NCI-H187 treated with DMSO at 0.1 percent for 48 hours (cell line): ENCODE results near the gene CCL27.
A peak's percentile ranks its signal among the peaks of the same experiment; 100 is the strongest.

Experiments
- DNase-seq: peaks from one replicate; lab custom pipeline; 2025; lab: John Stamatoyannopoulos, UW

Gene CCL27

DNA sequence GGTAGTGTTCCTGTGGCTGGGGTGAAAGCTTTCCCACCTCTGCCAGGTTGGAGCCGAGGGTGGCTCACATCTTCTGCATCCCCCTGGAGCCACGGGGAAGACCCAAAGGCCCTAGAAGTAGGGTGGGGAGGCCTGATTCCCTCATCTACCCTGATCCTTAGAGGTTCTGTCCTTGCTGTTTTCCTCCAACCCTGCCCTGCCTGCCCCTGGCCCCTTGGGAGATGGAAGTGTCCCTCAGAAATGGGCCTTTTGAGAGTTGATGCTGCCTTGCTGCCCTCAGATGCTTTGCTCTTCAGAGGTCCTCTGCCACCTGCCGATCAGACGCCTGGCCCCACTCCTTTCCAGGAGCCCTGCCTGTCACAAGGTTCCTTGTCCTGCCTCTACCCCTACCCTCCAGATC, 22.4 kb upstream of the CCL27 start:
- DNase-seq, result no peak

DNA sequence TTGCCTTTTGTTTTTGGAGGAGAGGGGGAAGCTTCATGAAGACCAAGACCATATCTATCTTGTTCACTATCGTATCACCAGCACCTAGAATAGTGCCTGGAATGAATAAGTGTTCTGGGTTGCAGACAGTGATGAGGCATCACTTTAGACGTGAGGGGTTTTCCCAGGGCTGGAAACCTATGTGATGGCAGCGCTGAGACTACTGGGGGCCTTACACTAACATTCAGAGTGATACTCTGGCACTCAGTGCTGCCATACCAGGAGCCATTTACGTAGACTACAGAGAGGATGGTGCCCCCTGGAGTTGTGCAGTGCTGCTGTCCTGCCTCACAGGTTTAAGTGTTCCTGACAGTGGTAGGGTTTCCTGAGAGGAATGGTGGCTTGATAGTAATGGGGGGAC, 21.7 kb upstream of the CCL27 start:
- DNase-seq, result no peak

DNA sequence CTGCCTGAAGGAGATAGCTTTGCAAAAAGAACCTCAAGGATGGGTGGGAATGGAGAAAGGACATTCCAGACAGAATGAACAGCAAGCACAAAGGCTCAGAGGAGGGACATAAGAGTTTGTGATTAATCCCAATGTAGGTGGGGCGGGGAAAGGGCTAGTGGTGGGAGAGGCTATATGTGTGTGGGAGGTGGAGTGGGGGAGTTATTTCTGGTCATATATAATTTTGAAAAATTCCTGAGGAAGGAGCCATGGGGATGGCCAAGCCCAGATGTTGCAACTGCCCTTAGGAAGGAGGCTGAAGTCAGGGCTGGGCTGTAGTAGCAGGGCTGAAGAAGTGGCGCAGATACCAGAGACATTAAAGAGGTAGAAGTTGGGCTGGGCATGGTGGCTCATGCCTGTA, 13.4 kb upstream of the CCL27 start:
- DNase-seq, result no peak

DNA sequence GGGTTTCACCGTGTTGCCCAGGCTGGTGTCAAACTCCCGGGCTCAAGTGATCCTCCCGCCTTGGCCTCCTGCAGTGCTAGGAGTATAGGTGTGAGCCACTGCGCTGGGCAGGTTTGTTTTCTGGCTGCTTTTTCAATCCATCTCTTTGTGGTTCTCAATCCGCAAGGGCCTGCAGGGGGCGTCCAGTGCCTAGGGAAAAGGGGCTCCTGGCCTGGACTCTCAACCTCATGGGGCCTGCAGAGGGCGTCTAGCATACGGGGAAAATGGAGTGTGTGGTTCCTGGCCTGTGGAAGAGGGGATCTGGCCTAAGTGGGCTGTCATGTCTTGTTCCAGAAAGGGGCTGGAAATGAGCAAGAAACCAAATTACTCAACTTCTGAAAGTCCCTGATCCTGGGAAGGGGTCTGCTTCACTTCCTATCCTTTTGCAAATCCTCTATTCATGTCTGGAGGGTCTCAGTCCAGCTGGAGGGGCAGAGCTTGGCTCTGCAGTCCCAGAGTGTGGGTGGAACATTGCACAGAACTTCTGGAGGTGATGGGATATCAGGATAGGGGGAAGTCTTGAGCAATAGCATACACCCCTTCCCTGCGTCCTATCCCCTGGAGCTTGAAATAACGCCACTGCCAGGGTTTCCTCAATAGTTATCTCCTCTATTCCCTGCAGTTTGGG, 12.7 kb upstream of the CCL27 start:
- DNase-seq, result peak; percentile 18

DNA sequence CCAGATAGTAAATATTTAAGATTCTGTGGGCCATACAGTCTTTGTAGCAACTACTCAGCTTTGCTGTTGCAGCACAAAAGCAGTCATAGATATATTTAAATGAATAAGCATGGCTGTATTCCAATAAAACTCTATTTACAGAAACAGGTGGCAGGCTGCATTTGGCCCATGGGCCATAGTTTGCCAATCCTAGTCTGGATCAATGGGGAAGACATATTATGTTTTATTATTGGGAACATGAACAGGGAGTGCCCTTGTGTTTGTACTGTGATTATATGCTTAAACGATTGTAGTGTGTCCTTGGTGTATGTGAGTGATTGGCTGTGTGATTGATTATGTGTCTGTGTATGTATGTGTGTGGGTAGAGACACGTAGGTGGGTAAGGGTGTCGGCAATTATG, 12.0 kb upstream of the CCL27 start:
- no peak for DNase-seq

DNA sequence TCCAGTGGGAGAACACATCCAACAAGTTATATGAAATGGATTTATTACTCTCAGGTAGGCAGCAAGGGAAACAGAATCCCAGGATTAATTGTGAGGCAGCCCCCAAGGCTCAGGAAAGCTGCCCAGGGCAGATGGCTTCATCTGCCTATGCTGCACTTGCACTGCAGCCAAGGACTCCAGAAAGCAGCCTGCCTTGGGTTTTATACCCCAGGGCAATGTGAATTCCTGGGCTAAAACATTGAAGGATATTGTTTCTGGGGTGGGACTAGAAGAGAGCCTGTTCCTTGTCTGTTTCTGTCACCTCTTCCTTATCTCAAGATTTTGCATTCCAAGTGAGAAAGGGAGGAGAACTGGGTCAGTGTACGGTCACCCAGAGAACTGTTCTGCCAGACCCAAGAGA, 8.8 kb upstream of the CCL27 start:
- DNase-seq, result no peak

DNA sequence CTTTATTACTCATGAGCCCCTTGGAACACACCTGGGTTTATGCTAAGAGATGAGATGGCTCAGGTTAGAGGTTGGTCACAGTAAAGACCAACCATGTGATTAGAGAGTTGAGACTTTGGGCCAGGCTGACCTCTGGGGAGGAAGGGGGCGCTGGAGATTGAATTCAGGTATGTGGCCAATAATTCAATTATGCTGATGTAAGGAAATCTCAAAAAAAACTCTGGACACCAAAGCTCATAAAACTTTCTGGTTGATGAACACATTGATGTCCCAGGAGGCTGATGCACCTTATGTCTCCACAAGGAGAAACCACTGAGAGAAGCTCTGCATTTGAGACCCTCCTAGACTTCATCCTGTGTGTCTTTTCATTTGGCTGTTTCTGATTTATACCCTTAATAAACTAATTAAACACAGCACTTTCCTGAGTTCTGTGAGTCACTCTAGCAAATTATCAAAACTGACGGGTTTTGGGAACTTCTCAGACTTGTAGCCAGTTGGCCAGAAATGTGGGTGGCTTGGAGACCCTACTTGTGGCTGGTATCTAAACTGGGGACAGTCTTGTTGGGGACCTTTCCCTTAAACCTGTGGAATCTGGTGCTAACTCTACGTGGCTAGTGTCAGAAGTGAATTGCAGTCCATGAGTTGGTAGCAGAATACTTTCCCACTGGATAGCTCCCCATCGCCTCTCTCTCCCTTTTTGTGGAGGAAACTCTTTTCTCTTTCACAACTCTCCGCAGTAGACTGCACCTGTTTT, 7.5 kb upstream of the CCL27 start:
- DNase-seq, result no peak

DNA sequence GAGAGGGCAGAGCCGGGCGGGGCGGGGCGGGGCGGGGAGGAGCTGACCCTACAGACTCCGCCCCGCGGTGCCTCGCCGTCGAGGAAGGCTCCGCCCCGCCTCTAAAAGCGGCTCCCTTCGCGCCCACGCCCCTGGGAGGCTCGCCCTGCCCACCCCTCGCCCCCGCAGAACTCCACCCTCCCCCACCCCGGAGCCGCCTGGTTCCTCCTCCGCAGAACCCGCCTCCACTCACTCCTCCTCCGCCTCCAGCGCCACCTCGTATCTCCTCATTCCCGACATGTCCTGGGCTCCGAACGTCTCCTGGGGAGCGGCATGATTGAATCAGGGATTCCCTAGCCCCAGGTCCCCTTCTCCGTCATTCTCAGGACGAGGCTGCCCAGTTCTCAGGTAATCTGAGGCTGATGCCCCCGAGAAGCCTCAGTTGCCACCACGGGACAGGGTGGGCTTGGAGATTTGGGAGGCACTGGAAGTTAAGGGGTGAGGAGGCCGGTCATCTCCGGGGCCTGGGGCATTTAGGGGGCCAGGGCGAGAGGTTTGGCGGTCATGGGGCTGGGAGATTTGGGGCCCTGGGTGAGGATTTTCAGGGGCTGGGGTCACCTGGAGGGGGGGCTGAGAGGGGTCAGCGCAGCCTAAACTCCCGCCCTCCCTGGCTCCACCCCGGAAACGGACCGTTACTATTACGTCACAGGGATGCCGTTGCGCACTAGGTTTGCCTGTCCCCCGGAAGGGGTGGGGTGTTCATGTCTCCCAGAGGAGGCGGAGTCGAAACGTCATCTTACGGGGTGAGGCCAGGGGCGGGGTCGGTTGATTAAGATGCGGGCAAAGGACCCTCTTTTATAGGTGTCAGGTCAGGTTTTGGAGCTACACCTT, 3.2 kb upstream of the CCL27 start:
- DNase-seq, result peak; percentile 20

DNA sequence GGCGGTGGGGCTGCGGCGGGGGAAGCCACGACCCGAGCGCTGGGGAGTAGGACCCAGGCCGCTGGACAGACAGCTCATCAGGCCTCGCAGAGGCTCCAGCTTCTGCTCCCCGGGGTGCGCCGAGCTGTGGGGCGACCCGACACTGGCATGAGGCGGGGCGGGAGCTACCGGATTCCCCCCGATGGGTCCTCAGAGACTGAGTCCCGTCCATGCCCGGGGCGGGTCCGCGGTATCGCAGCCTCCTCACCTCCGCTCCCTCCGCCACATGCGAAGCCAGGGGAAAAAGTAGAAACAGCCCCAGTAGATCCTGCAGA, 2.6 kb upstream of the CCL27 start:
- no peak for DNase-seq

DNA sequence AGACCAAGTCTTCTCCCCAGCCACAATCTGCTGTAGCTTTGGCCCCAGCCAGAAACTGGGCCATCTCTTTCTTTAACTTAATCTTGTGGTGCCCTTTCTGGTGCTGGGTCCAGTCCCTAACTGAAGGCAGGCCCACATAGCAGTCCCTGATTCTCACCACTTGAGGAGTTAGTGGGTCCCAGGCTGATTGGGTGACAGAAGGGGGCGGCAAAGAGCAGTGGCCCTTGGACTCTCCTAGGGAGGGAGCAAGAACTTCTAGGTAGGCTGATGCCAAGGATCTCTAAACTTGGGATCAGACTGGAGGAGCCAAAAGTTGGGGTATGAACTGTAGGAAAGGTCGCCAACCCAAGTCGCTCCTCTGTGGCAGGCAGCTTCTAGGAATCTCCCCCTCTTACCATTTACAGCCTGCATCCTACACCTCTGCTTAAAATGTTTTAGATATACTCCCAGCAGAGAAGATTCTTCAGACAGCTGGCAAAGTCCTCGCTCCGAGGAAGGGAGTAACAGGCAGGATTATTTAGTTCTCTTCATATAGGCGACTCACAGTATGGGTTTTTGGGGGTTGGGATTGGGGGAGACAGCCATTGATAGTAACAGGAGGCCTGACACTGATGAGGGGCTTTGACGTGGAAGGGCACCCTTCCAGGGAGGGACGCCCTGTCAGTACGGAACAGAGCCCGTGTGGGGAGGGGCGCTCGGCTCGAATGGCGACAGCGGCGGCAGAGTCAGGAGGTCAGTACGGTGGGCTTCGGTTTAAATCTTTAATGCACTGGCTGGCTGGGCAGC, 2.0 kb upstream of the CCL27 start:
- DNase-seq, result no peak

DNA sequence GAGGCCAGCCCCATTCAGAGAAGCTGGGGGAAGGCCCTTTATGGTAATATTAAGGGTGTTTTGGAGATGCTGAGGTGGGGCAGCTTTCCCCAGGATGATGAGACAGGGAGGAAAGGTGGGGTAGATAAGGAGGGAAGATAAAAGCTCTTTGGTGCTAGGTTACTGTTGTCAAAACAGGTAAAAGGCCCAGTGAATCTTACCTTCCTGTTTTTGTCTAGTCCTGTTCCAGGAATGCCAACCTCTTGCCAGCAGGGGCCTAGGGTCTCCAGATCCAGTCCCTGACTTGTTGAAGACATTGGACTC, 797 bp upstream of the CCL27 start:
- DNase-seq, result no peak

DNA sequence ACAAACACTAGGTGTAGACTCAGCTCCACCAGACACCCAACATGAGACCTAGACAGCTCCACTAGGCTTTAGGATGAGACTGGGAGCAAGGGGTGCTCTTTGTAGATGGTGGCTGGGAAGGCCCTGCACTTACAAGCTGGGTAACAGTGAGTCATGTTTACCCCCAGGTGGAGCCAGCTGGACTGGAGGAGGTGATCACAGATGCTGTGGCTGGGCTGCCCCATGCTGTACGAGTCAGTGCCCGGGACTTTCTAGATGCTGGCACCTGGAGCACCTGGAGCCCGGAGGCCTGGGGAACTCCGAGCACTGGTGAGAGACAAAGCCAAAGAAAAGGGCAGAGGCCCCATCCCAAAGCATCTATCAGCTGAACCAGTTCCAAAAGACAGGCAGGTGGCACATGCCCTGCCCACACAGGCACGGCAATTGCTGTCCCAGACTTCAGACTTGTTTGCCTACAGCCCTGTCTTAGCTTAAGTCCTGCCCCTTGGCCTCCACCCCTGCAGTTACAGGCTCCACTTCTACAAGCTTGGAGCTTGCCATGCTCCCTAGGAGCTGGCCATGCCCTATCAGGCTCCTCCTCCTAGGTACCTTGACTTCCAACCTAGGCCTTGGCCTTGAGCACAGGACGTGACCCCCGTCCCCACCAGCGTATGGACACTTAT, 2.7 kb downstream of the CCL27 start:
- DNase-seq, result no peak

DNA sequence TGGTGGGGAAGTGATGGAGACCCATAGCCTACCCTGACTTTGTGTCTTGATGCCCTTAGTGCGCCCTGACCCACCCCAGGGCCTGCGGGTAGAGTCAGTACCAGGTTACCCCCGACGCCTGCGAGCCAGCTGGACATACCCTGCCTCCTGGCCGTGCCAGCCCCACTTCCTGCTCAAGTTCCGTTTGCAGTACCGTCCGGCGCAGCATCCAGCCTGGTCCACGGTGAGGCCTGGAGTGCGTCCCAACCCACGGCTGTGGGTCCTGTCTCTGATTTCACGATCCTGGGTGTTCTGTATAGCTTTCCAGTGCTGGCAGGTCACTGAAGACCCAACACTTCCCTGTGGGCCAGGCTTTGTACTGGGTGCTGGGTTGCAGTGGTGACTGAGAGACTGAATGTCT, 4.0 kb downstream of the CCL27 start:
- no peak for DNase-seq

DNA sequence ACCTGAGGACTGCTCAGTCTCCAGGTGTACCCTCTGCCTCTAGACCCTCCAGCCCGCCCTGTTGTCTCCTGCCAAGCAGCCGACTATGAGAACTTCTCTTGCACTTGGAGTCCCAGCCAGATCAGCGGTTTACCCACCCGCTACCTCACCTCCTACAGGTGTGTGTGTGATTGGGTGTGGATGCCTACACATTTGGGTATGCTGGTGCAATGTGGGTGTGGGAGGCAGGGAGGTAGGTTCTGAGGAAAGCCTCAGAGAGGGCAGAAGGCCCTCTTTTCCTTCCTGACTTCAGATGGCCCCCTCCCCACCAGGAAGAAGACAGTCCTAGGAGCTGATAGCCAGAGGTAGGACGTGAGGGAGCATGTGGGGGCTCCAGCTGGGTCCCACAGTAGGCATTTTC, 5.5 kb downstream of the CCL27 start:
- DNase-seq, result no peak

DNA sequence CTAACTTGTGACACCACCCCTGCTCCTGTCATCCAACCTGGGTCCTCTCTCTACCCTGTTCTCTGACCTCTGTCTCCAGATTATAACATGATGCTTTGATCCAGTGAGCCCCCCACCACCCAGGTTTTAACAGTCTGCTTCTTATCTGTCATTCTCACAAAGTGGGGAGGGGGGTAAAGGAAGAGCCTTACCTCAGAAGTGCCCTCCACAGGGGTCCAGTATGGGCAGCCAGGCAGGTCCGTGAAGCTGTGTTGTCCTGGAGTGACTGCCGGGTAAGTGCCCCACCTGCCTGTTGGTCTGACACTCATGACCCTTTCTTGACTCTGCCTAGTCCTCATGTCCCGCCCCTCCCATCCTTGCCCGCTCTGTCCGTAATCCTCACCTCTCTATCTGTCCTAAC, 7.1 kb downstream of the CCL27 start:
- DNase-seq, result no peak

DNA sequence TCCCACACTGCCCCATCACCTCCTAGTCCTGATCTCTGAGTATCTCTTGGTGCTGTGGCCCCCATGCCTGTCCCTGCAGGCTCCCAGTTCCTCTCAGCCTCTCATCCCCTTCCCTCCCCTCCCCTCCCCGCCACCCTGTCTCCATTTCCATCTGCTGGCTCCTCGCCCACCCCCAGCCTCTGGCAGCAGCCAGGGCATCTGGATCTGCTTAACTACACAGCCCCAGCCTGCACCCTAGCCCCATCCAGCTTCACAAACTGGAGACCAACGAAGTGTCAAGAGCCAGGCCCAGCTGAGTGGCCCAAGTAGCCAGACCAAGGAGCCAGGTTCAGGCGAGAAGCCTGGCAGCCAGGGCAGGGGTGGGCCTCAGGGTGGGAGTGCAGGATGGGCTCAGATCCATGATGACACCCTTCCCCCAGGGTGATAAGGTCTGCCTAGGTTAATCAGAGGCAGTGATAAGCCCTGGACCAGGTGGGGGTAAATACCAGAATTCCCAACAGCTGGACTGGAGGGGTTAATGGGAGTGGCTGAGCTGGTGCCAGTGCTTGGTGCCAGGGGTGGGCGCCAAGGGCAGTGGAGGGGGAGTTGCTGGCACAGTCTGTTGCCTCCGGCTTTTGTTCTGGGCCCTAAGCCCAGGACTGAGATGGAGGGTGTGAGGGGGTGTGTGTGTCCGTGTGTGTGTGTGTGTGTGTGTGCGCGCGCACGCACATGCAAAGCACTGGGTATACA, 8.0 kb downstream of the CCL27 start:
- no peak for DNase-seq

DNA sequence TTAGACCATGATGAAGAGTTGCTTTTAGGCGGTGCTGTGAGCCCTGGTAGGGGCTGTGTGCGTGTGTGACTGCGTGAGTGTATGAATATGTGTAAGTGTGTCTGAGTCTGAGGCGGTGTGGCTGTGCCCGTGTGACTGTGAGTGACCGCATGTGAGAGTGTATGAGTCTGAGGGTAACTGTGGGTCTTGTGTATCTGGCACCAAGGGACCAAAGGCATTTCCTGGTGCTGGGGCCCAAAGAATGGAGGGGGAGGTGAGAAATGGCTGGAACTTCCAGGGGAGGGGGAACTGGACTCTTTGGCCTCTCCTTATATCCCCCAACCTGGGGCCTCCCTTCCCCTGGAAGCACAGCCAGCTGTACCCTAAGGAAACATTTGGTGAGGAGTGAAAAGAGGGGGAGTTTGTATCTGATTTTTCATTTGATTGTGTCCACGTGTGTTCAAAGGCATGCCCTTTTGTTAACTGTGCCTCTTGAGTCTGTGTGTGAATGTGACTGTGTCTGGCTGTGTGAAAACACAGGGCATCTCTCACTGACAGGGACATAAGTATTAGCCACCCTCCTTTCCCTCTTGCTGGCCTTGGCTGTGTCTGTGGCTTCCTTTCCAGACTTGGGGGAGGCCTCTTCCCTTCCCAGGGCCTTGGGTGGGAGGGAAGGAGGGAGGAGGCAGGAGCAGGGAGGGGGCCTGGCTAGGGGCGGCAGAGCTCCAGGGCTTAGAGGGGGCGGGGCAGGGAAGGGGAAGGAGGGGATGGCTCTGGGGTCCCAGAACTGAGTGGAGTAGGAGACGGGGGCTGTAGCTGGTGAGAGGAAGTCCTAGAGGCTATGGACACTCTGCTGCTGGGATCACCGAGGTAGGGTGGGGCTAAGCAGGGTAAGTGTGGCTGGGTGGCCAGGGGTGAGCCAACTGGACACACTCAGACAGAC, 9.0 kb downstream of the CCL27 start:
- DNase-seq, result no peak

DNA sequence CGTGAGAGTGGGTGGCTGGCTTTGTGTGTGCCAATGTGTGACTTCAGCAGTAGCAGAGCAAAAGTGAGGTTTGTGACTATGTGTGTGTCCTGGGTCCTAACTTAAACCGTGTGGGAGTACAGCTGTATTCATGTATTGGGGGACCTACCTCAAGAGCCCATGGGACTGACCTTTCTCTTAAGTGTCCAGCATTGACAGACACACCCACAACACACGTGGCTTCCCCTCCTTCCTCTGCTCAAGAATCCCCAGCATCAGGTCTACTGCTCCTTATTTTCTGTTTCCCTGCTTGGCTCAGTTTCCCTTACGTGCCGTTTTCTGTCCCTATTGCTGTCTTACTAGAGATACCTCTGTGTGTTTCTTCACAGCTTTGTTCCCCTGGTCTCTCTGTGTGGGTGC, 9.9 kb downstream of the CCL27 start:
- no peak for DNase-seq

DNA sequence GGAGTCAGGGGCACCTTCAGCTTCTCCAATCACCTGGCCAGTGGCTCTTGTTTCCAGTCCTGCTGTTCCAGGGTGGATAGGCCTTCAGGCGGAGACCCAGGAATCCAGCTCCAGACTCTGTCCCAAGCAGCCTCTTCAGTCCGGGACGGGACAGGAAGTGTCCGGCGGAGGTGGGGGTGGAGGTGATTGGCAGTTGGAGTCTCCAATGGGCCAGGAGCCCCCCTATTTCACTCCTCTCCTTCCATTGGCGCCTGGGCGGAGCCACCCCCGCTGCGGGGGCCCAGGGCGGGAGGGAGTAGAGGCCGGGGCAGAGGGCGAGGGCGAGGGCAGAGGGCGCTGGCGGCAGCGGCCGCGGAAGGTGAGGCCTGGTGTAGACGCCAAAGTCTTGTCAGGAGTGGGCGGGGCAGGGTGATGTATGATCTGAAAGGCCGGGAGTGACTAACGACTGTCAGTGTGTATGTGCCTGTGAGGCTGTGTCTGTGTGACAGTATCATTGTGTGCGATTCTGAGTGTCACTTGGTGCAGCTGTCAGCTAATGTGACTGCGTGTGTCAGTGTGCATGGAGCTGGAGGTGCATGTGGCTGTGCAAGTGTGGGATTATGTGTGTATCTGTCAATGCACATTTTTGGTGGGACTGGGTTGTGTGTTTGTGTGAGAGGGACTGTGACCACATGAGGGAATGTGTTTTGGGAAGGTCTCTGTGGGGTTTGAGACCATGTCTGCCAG, 10.4 kb downstream of the CCL27 start, which contains the start of gene IL11RA:
Gene IL11RA, plus strand, starts transcription at position 310 of the 726 bp plus-strand sequence. CDS start 3,033 bp downstream, outside the sequence.
- no peak for DNase-seq
